GM18499 (cell line): ENCODE measurements around the gene OLFML2B.
"Not testable (repeated sequence)": the region's sequence is repeated elsewhere in the genome, so short reads cannot be mapped to it uniquely, and the experiment has no call there.

ENCODE experiments used
- ATAC-seq: cut with Tn5 transposase; IDR thresholded peaks from one replicate; pipeline ENCODE4 v1.9.1; 2021; ENCODE audit warnings: moderate number of reproducible peaks; ENCODE audit not compliant: insufficient read depth, unreplicated experiment

Gene OLFML2B

GRCh38 chr1:162036163-162036562 lies 12.5 kb upstream of the OLFML2B start:
- ATAC-seq, result no peak

GRCh38 chr1:162035241-162035640 lies 11.6 kb upstream of the OLFML2B start:
- ATAC-seq, result no peak

- ATAC-seq, result no peak
Observed at GRCh38 chr1:162033428-162033827, 9.8 kb upstream of the OLFML2B start.

- no peak for ATAC-seq
Observed at GRCh38 chr1:162030759-162031280, 7.2 kb upstream of the OLFML2B start.

GRCh38 chr1:162029157-162029556 lies 5.5 kb upstream of the OLFML2B start:
- no peak for ATAC-seq

- no peak for ATAC-seq
Observed at GRCh38 chr1:162028726-162029125, 5.1 kb upstream of the OLFML2B start.

- no peak for ATAC-seq
Observed at GRCh38 chr1:162026881-162027280, 3.2 kb upstream of the OLFML2B start.

GRCh38 chr1:162025541-162025940 lies 1.9 kb upstream of the OLFML2B start:
- ATAC-seq, result no peak

GRCh38 chr1:162023181-162023546 lies 505 bp downstream of the OLFML2B start:
- no peak for ATAC-seq

- no peak for ATAC-seq
Observed at GRCh38 chr1:162022626-162023025, 1.0 kb downstream of the OLFML2B start.

GRCh38 chr1:162021124-162021523 lies 2.5 kb downstream of the OLFML2B start:
- ATAC-seq, result no peak

- no peak for ATAC-seq
Observed at GRCh38 chr1:162020150-162020549, 3.5 kb downstream of the OLFML2B start.

GRCh38 chr1:162019446-162019845 lies 4.2 kb downstream of the OLFML2B start:
- no peak for ATAC-seq

GRCh38 chr1:162019006-162019405 lies 4.7 kb downstream of the OLFML2B start:
- no peak for ATAC-seq

- no peak for ATAC-seq
Observed at GRCh38 chr1:162018418-162018817, 5.3 kb downstream of the OLFML2B start.

GRCh38 chr1:162017791-162018190 lies 5.9 kb downstream of the OLFML2B start:
- not testable (repeated sequence) for ATAC-seq

GRCh38 chr1:162016631-162017030 lies 7.0 kb downstream of the OLFML2B start:
- ATAC-seq, result no peak

GRCh38 chr1:162015196-162015595 lies 8.5 kb downstream of the OLFML2B start:
- no peak for ATAC-seq

GRCh38 chr1:162014202-162014601 lies 9.5 kb downstream of the OLFML2B start:
- no peak for ATAC-seq

- ATAC-seq, result no peak
Observed at GRCh38 chr1:162013289-162013688, 10.4 kb downstream of the OLFML2B start.

GRCh38 chr1:162011337-162012012 lies 12.2 kb downstream of the OLFML2B start:
- ATAC-seq, result no peak

- no peak for ATAC-seq
Observed at GRCh38 chr1:162010175-162010506, 13.5 kb downstream of the OLFML2B start.
